Measurements from ENCODE around the gene SAMD4A.

Gene SAMD4A

GRCh38 chr14:54566410-54567223 lies at the start of gene SAMD4A:
Gene SAMD4A, plus strand, starts transcription at chr14:54567128. Its CDS starts 789 bp downstream, at chr14:54567917.
- no peak for DNase-seq

- no peak for DNase-seq
These were observed 42.5 kb upstream of the SAMD4A start for GRCh38 chr14:54524410-54524809.

GRCh38 chr14:54528973-54529372 lies 38.0 kb upstream of the SAMD4A start:
- DNase-seq = no peak

- DNase-seq = no peak
These were observed 37.1 kb upstream of the SAMD4A start for GRCh38 chr14:54529811-54530210.

GRCh38 chr14:54532111-54533012 lies 34.6 kb upstream of the SAMD4A start:
- no peak for DNase-seq

- no peak for DNase-seq
These were observed 33.8 kb upstream of the SAMD4A start for GRCh38 chr14:54533100-54533499.

- DNase-seq = no peak
These were observed 31.8 kb upstream of the SAMD4A start for GRCh38 chr14:54535126-54535525.

GRCh38 chr14:54535646-54536045 lies 31.3 kb upstream of the SAMD4A start:
- DNase-seq = no peak

GRCh38 chr14:54537651-54538050 lies 29.3 kb upstream of the SAMD4A start:
- no peak for DNase-seq

- DNase-seq = no peak
These were observed 28.9 kb upstream of the SAMD4A start for GRCh38 chr14:54538055-54538454.

GRCh38 chr14:54547583-54547982 lies 19.3 kb upstream of the SAMD4A start:
- no peak for DNase-seq

GRCh38 chr14:54548491-54548890 lies 18.4 kb upstream of the SAMD4A start:
- DNase-seq = no peak

GRCh38 chr14:54549862-54550261 lies 17.1 kb upstream of the SAMD4A start:
- no peak for DNase-seq

GRCh38 chr14:54550514-54550913 lies 16.4 kb upstream of the SAMD4A start:
- no peak for DNase-seq

- no peak for DNase-seq
These were observed 12.5 kb upstream of the SAMD4A start for GRCh38 chr14:54554401-54554800.

- DNase-seq = no peak
These were observed 11.3 kb upstream of the SAMD4A start for GRCh38 chr14:54555651-54556050.

GRCh38 chr14:54556535-54556934 lies 10.4 kb upstream of the SAMD4A start:
- no peak for DNase-seq

GRCh38 chr14:54562334-54562733 lies 4.6 kb upstream of the SAMD4A start:
- DNase-seq = no peak

GRCh38 chr14:54564071-54564867 lies 2.7 kb upstream of the SAMD4A start:
- no peak for DNase-seq

- DNase-seq = no peak
These were observed 1.8 kb upstream of the SAMD4A start for GRCh38 chr14:54564868-54565784.

GRCh38 chr14:54565785-54566409 lies 1.0 kb upstream of the SAMD4A start:
- no peak for DNase-seq

Measured in NK-92 treated with Interleukin-12 subunit alpha and Interleukin-12 subunit beta, amount 100 ng/mL, for 24 hours (cell line).